ENCODE data around the gene B4GALNT2. TPM values are rescaled to one million over a fixed set of nuclear protein-coding genes. Genes with fewer than 3 reads are reported as not detected.
A peak's percentile ranks its signal among the peaks of the same experiment; 100 is the strongest.

The B4GALNT2 gene
- total and polyA plus RNA-seq, 2 donors (not counting 1 experiment from before 2014, with no cell fraction given): 0.12 TPM; not detected in 1

DNA sequence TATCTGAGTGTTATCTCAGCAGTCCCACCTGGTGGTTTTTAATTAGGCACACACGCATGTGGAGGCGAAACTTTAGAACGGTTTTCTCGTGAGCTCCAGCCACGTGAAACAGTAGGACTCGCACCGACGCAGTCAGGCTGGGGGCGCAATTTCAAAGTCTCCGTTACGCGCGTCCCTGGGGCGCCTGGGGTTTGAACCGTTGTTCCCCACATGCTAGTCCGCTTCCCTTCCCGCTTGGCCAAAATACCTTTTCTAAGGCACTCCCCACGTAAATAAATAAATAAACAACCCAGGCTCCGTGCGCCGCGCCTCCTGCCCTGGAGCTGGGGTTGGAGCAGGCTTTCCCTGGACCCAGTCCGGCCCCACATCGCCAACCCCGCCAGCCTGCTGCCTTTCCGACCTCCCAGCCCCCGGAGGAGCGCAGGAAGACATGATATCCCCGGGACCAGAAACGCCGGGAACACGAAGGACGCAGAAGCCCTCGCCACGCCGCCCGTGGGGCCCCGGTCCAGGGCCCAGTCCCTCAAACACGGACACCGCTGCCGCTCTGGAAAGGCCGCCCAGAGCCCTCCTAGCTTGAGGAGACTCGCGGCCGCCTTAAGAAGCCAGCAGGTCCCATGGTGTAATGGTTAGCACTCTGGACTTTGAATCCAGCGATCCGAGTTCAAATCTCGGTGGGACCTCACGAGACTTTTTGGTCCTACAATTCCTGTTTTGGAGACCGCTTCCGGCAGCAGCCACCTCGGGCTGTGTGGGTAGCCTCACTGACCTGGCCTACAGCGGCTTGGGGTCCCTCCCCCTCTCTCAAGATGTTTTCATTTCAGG, 59.6 kb downstream of the B4GALNT2 start:
- no peaks in the 10 kb centered on the region for H3K36me3 ChIP-seq (replicated peaks in 1 of 2; ENCODE audit: control extremely low read depth in 1 of 2, control insufficient read depth in 1 of 2, extremely low read depth in 1 of 2, insufficient read depth in 2 of 2, low read length in 1 of 2)
- WGBS (ENCODE audit: insufficient coverage): under 1% methylated on average over 53 of the region's 53 CpGs
- H3K4me3 Mint-ChIP-seq: peak overlapping the region; percentile 93
- H2AFZ ChIP-seq (ENCODE audit: insufficient read depth, low read depth, low read length, poor library complexity, severe bottlenecking): peak overlapping the region; percentile 98
- ChIA-PET POLR2A (interaction anchor here (0.5 to 4.1 kb wide), 14 partner anchors 12 to 1542 kb away, joined by 3 to 45 read pairs (median 4); partner anchors contain the start of genes ABI3, GNGT2, PHOSPHO1 and UBE2Z), CTCF (interaction anchor here (0.8 to 7.6 kb wide), 15 partner anchors 9 to 170 kb away, joined by 3 to 162 read pairs (median 5); partner anchors contain the start of genes ABI3, GNGT2, PHOSPHO1 and ZNF652)
- DNase-seq (peak; percentile 93), ATAC-seq (ENCODE audit: low read depth) (peak; percentile 42)
- peak overlapping the region; percentile 95 for H3K4me2 ChIP-seq (replicated peaks; ENCODE audit: low read depth, low read length, poor library complexity, severe bottlenecking)
- H3K9ac ChIP-seq (ENCODE audit: low read length): peak overlapping the region; percentile 90
- no peaks in the 10 kb centered on the region for H3K9me3 Mint-ChIP-seq (ENCODE audit: insufficient read depth)
- peaks cover 11 to 23% of the 10 kb centered on the region in 2 donors for H3K4me1 ChIP-seq (ENCODE audit: control insufficient read depth in 2 of 2, insufficient read depth in 2 of 2, low read length in 2 of 2)
- no peaks in the 10 kb centered on the region for H3K9me3 ChIP-seq (ENCODE audit: control extremely low read depth in 1 of 3, control insufficient read depth in 2 of 3, insufficient read depth in 1 of 3, low read length in 2 of 3)
- peak overlapping the region; percentile 92 to 95 for H3K27ac ChIP-seq (ENCODE audit: low read length in 2 of 2)
- H3K4me3 ChIP-seq (ENCODE audit: control extremely low read depth in 1 of 5, extremely low read depth in 1 of 5, insufficient read depth in 1 of 5, low read depth in 2 of 5, low read length in 4 of 5): peak overlapping the region; percentile 76 to 95 (median 88)
- H3K27ac Mint-ChIP-seq: peak overlapping the region; percentile 97
- intact Hi-C loops (cut with micrococcal nuclease): loop anchor here (1.0 to 10.0 kb wide), 7 partner anchors 18 to 1087 kb away; partner anchors contain the start of genes ABI3, ATP5MC1, CBX1 and GNGT2
- no peaks in the 10 kb centered on the region for H3K79me2 ChIP-seq (ENCODE audit: control insufficient read depth, insufficient read depth, low read length)
- no peaks in the 10 kb centered on the region for H3K27me3 Mint-ChIP-seq
- peaks cover 32% of the 10 kb centered on the region for H3K4me1 Mint-ChIP-seq
- TF ChIP-seq, protein P1, sequence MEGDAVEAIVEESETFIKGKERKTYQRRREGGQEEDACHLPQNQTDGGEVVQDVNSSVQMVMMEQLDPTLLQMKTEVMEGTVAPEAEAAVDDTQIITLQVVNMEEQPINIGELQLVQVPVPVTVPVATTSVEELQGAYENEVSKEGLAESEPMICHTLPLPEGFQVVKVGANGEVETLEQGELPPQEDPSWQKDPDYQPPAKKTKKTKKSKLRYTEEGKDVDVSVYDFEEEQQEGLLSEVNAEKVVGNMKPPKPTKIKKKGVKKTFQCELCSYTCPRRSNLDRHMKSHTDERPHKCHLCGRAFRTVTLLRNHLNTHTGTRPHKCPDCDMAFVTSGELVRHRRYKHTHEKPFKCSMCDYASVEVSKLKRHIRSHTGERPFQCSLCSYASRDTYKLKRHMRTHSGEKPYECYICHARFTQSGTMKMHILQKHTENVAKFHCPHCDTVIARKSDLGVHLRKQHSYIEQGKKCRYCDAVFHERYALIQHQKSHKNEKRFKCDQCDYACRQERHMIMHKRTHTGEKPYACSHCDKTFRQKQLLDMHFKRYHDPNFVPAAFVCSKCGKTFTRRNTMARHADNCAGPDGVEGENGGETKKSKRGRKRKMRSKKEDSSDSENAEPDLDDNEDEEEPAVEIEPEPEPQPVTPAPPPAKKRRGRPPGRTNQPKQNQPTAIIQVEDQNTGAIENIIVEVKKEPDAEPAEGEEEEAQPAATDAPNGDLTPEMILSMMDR (IDR thresholded peaks at IDR 0.05): peak; percentile 66
- no peak for TF ChIP-seq EZH2 (IDR thresholded peaks at IDR 0.05; ENCODE audit: borderline replicate concordance, insufficient read depth, low read depth, low read length, poor library complexity, severe bottlenecking)
- H4K20me1 ChIP-seq (ENCODE audit: control insufficient read depth, insufficient read depth, low read length, poor library complexity, severe bottlenecking): no peaks in the 10 kb centered on the region
- H3K27me3 ChIP-seq (replicated peaks in 1 of 4; ENCODE audit: control extremely low read depth in 1 of 4, control insufficient read depth in 3 of 4, insufficient read depth in 4 of 4, low read length in 3 of 4): no peaks in the 10 kb centered on the region
